ENCODE data around the gene SGK1. TPM values are rescaled to one million over a fixed set of nuclear protein-coding genes. Genes with fewer than 3 reads are reported as not detected.

SGK1 gene
- total RNA-seq, 2 donors from 2014 or later: 151 to 155 TPM

DNA sequence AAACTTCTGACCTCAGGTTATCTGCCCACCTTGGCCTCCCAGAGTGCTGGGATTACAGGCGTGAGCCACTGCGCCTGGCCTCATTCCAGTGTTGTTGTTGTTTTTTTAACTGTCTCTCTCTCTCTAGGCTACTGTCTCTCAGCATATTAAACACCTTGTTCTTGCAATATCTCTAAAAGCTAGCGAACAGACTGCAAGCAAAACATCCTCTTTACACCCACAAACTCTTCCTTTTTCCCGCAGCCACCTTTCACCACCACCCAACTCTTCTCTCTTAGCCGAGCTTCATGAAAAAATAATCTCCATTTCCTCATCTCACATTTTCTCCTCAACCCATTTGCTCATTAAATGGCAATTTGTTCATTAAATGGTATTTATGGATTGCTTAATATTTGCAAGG is 45.5 kb downstream of the SGK1 start:
- Histone ChIP-seq H3K9me3 (no peaks in the 10 kb centered on the region), H3K4me3 (no peak overlapping the region), H3K36me3 (no peaks in the 10 kb centered on the region), H3K4me1 (no peaks in the 10 kb centered on the region), H3K27me3 (no peaks in the 10 kb centered on the region), H3K27ac (no peak overlapping the region)
- no peak for DNase-seq (ENCODE audit: low spot score)
- TF ChIP-seq, protein P1, sequence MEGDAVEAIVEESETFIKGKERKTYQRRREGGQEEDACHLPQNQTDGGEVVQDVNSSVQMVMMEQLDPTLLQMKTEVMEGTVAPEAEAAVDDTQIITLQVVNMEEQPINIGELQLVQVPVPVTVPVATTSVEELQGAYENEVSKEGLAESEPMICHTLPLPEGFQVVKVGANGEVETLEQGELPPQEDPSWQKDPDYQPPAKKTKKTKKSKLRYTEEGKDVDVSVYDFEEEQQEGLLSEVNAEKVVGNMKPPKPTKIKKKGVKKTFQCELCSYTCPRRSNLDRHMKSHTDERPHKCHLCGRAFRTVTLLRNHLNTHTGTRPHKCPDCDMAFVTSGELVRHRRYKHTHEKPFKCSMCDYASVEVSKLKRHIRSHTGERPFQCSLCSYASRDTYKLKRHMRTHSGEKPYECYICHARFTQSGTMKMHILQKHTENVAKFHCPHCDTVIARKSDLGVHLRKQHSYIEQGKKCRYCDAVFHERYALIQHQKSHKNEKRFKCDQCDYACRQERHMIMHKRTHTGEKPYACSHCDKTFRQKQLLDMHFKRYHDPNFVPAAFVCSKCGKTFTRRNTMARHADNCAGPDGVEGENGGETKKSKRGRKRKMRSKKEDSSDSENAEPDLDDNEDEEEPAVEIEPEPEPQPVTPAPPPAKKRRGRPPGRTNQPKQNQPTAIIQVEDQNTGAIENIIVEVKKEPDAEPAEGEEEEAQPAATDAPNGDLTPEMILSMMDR (IDR thresholded peaks at IDR 0.05): no peak

DNA sequence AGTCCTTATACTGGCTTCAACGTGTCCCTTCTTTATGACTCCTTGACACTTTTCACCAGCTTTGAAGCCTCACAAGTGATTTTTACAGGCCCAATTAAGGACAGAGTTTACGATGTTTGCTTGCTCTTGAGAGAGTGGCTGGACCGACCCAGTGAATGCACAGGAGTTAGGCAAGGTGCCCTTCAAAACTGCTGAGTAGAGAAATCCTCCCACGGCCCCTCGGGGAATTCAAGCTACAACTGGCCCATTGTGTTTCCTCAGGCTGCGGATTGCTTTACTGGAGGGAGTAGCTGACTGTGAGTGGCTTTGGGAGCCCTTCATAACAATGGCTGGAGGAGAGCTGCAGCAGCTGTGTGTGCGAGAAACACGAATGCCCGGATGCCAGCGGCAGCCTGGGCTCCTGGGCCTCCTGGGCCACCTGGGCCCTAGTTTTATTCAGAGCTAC is 50.0 kb downstream of the SGK1 start:
- no peaks in the 10 kb centered on the region for H3K27me3 ChIP-seq
- no peaks in the 10 kb centered on the region for H3K4me1 ChIP-seq
- no peaks in the 10 kb centered on the region for H3K9me3 ChIP-seq
- no peaks in the 10 kb centered on the region for H3K36me3 ChIP-seq
- DNase-seq (ENCODE audit: low spot score): no peak
- H3K27ac ChIP-seq: no peak overlapping the region
- TF ChIP-seq, protein P1 (IDR thresholded peaks at IDR 0.05): no peak
- no peak overlapping the region for H3K4me3 ChIP-seq

DNA sequence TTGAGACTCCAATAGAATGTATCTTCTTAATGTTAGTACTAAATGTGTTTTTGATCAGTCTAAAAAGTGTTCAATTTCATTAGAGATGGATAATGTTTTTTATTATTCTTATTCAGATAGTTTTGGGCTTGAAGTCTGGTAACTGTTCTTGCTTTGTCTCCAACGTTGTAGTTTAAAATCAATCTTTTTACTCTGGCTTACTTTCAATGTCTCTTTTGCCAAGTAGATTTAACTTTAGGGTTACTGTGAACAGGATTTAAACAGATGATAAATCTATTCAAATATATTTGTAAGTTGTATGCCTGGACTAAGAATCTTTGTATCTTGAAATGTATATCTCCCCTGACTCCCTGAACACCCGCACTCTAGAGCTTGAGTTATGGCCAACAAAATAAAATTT is 51.1 kb downstream of the SGK1 start:
- Histone ChIP-seq H3K4me3 (no peak overlapping the region), H3K27ac (no peak overlapping the region), H3K36me3 (no peaks in the 10 kb centered on the region), H3K27me3 (no peaks in the 10 kb centered on the region), H3K9me3 (no peaks in the 10 kb centered on the region), H3K4me1 (no peaks in the 10 kb centered on the region)
- no peak for DNase-seq (ENCODE audit: low spot score)
- TF ChIP-seq, protein P1 (IDR thresholded peaks at IDR 0.05): no peak

DNA sequence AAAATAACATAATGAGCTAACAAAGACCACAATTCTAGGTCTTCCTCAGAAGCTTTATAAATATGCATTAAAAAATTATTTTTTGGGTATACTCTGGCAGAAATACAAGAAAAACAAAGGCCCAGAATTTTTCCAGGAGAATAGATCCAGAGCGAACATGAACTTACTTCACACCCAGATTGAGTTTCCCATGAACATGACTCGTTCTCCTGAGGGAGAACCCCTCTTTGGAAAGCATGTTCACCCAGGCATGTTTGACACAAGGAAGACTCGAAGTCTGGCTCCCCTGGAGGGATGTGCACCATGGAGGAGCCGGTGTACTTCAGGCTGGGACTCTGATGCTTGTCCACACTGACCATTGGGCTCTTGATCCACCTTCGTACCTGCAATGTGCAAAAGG is 56.1 kb downstream of the SGK1 start:
- TF ChIP-seq, protein P1 (IDR thresholded peaks at IDR 0.05): no peak

DNA sequence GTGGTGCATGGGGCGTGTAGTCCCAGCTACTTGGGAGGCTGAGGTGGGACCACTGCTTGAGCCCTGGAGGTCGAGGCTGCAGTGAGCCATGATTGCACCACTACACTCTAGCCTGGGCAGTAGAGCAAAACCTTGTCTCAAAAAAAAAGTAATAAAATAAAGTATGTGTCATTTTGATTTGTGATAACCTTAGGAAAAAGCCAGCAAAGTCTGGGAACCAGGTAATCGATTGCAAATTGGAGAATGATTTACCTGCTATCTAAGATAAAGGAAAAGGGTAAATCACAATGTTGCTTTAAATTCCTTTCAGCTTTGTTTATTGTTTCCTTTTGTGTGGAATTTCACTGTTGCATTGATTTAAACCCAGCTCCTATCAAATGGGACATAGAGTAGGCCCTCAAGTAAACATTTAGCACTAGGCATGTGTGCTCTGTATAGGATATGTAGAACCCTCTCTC is 59.0 kb downstream of the SGK1 start:
- TF ChIP-seq, protein P1 (IDR thresholded peaks at IDR 0.05): no peak
- Histone ChIP-seq H3K4me3 (no peak overlapping the region), H3K36me3 (no peaks in the 10 kb centered on the region), H3K27me3 (no peaks in the 10 kb centered on the region), H3K4me1 (no peaks in the 10 kb centered on the region), H3K9me3 (no peaks in the 10 kb centered on the region), H3K27ac (no peak overlapping the region)
- no peak for DNase-seq (ENCODE audit: low spot score)

More for the DNA sequence above, 56.1 kb downstream of the SGK1 start:
- DNase-seq (ENCODE audit: low spot score): no peak
- no peak overlapping the region for H3K27ac ChIP-seq
- H3K36me3 ChIP-seq: no peaks in the 10 kb centered on the region
- no peaks in the 10 kb centered on the region for H3K27me3 ChIP-seq
- no peaks in the 10 kb centered on the region for H3K9me3 ChIP-seq
- H3K4me3 ChIP-seq: no peak overlapping the region
- no peaks in the 10 kb centered on the region for H3K4me1 ChIP-seq

DNA sequence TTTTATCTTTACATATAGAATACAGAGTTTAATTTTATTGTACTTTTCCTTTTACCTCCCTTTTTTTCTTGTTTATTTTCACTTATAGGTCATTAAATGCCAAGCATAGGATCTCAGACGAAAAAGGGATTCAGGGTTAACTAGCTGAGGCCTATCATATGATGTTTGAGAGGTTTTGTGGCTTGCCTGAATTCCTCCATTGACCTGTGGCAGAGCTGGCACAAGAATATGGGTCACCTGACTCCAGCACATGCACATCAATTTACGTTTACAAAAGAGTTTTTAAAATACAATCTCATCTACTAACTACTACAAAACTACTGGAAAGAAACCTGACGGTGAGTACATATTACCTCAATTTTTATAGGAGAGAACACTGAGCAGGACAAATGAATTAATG is 60.4 kb downstream of the SGK1 start:
- Histone ChIP-seq H3K4me1 (no peaks in the 10 kb centered on the region), H3K4me3 (no peak overlapping the region), H3K27me3 (no peaks in the 10 kb centered on the region), H3K9me3 (no peaks in the 10 kb centered on the region), H3K27ac (no peak overlapping the region), H3K36me3 (no peaks in the 10 kb centered on the region)
- no peak for DNase-seq (ENCODE audit: low spot score)
- TF ChIP-seq, protein P1 (IDR thresholded peaks at IDR 0.05): no peak

Measured in right atrium auricular region (tissue), 2 donors.